ENCODE data around the gene FOXP1.
"Not testable (repeated sequence)": the region's sequence is repeated elsewhere in the genome, so short reads cannot be mapped to it uniquely, and the experiment has no call there.

FOXP1 gene

GRCh38 chr3:70984776-70985482, 598.6 kb downstream of the FOXP1 start:
- no peak for DNase-seq (ENCODE audit: low read depth, low spot score)

GRCh38 chr3:70982700-70983140, 600.8 kb downstream of the FOXP1 start:
- peak; percentile 70 for DNase-seq (ENCODE audit: low read depth, low spot score)

DNA sequence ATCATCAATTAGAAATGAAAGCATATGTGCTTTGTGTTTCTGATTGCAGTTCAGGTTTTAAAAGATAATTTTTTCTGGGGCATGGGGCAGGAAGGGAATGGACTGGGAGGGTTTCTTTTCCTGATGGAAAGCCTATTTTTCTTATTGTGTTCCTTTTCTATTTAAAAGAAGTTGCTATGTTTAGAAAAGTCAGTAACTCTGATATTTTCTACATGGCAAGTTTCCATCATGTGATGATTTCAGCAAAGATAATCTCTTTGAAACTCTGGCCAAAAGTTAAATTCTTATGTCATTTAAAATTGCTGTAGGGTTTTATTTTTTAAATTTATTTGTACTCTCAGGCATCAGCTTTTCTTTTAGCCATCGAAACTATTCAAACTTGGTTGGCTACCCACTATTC, 601.2 kb downstream of the FOXP1 start:
- DNase-seq (ENCODE audit: low read depth, low spot score): peak; percentile 45

GRCh38 chr3:70981231-70981880, 602.2 kb downstream of the FOXP1 start:
- no peak for DNase-seq (ENCODE audit: low read depth, low spot score)

DNA sequence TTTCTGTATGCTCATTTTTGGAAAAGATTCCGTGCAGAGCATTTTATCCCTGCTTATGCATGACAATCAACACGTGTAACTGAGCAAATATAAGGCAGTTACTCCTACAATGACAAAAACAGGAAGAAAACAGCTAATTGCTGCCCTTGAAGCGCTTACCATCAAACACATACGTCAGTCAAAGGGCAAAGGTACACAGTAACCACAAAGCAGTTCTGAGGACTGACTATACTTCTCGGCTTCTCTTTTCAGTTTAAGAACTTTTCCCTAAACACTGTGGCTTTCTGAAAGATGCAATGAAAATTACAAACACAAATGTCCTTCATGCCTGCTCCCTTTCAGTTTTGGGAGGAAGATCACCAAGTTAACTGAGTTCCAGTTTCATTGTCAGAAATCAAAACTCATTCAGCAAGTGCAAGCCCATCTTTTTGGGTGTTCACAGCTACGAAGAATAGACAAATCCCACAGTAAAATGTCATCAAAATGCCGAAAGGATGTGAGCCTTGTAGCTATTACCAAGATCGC, 602.8 kb downstream of the FOXP1 start:
- DNase-seq (ENCODE audit: low read depth, low spot score): no peak

DNA sequence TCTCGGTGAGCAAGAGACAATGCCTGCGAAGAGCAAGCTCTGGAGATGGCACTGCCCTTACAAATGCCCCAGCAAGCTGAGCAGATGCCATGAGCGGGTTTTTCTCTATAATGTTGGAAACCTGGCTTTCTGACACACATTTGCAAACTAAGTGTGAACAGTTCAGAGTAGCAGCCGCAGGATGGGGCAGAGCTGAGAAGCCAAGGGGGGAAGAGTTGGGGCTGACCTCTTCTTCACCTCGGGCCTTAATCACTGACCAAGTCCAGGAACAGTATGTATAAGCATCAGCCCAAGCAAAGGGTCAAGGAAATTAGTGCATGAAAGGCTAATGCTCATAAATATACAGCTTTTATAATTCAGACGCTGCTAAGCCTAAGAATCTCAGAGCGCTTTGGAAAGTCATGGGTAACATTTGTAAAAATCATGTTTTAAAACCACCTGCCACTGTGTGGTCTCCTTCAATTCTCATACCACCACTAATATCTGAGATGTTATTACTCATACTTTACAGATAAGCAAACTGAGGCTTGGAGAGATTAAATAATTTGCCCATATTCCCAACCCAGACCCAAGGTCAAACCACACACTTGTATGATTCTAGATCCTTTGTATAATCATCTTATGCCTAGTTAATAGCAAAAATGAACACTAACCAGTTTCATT, 603.4 kb downstream of the FOXP1 start:
- no peak for DNase-seq (ENCODE audit: low read depth, low spot score)

DNA sequence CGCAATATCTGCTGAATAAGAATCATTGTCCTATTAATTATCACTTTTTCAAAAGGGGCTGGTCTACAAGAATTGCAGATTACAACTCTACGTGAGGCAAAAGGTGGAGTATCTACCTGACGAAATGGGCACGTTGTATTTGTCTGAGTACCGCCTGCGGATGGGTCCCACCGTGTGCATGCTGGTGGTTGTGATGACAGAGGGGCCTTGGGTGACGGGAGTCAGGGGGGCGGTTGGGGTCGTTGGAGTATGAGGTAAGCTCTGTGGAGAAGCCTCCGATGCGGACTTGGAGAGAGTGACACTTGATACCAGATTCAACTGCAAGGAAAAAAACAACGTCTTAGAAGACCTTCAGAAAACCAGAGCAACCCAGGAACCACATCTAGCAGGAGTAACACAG, 605.8 kb downstream of the FOXP1 start:
- no peak for DNase-seq (ENCODE audit: low read depth, low spot score)

- DNase-seq (ENCODE audit: low read depth, low spot score): not testable (repeated sequence)
These were observed 607.5 kb downstream of the FOXP1 start for GRCh38 chr3:70975981-70976380.

- no peak for DNase-seq (ENCODE audit: low read depth, low spot score)
These were observed 608.8 kb downstream of the FOXP1 start for GRCh38 chr3:70974747-70975146.

- DNase-seq (ENCODE audit: low read depth, low spot score): no peak
These were observed 610.0 kb downstream of the FOXP1 start for GRCh38 chr3:70973558-70973957.

DNA sequence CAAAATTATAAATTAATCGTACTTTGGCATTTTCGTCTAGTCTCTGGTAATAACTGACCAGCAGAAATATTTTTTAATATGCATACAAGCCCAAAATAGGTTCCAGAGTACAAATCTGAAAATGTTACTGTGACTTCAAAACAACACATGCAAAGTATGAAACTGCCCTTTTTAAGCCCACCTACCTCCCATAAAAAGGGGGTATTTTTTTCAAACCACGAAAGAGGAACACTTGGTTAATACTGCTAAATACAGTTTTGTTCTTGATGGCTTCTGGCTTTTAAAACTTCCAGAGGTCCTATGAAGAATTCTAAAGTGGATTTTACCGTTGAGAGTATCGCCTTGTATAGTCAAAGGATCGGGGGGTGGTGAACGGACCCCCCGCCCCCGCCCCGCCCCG, 610.7 kb downstream of the FOXP1 start:
- no peak for DNase-seq (ENCODE audit: low read depth, low spot score)

- no peak for DNase-seq (ENCODE audit: low read depth, low spot score)
These were observed 612.6 kb downstream of the FOXP1 start for GRCh38 chr3:70970952-70971351.

GRCh38 chr3:70970171-70970570, 613.4 kb downstream of the FOXP1 start:
- no peak for DNase-seq (ENCODE audit: low read depth, low spot score)

- no peak for DNase-seq (ENCODE audit: low read depth, low spot score)
These were observed 619.9 kb downstream of the FOXP1 start for GRCh38 chr3:70963431-70964275.

DNA sequence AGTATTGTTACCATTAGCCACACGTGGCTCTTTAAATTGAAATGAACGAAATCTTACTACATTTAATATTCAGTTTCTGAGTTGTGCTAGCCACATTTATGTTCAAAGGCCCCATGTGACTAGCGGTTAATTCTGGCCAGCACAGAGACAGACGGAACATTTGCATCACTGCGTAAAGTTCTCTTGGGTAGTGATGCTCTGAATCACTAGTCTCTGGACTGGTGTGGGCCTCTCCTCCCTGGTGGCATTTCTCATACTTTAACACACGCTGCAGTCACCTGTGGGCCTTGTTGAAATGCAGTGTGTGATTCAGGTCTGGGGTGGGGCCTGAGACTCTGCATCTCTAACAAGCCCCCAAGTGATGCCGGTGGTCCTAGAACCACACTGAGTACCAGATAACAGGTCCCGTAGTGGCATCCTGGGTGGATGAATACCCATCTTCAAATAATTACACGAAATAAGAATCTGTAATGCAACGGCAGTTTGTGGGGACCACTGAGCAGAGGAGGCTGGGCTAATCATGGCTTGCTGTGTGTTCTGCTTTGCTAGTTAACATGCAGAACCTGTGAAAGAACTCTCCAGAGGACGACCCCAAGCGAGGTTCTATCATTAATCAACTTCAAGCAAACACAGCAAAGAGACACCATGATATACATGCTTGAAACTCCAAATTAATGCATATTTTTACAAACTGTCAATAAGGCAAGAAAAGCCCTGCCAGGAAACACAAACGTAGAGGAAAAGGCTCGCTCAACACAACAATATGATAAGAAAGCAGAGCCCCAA, 623.8 kb downstream of the FOXP1 start:
- no peak for DNase-seq (ENCODE audit: low read depth, low spot score)

- DNase-seq (ENCODE audit: low read depth, low spot score): no peak
These were observed 631.3 kb downstream of the FOXP1 start for GRCh38 chr3:70952033-70952747.

DNA sequence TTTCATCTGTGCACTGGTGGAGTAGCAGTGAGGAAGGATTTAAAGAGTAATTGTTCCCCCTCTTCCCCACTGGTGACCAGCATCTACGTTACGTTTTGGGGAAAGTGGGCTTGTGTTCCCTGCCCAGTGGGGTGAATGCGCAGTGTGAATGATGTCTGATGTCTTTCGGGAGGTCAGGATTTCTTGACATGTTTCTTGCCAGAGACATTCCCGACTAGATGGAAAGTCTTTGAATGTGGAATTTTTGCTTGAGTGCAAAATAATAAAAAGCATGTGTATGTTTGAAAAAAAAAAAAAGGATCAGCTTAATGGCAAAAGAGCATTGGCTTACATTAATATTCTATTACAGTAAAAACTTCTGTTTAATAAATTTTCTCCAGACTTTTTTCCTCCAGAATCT, 632.2 kb downstream of the FOXP1 start:
- no peak for DNase-seq (ENCODE audit: low read depth, low spot score)

GRCh38 chr3:70947579-70947978, 635.9 kb downstream of the FOXP1 start:
- DNase-seq (ENCODE audit: low read depth, low spot score): no peak

DNA sequence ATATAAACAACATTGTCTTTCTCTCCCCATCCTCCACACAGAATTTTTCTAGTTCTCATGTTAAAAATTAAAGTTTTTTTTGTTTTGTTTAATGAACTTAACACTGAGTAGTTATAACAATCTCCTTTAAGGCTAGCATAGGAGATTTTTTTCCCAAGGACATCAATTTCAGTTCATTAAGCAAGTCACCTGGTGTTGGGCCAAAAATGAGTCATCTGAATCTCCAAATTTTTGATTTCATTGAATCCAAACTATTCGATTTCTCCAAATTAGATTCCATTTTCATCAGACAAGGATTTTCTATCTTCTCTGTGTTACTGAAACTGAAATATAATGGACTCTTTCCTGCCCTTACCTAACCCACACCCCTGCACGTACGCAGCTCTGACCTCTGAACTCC, 639.6 kb downstream of the FOXP1 start:
- no peak for DNase-seq (ENCODE audit: low read depth, low spot score)

GRCh38 chr3:70933105-70933810, 650.3 kb downstream of the FOXP1 start:
- no peak for DNase-seq (ENCODE audit: low read depth, low spot score)
